HepG2 (cell line): ENCODE results near the gene POU2AF3. TPM values are rescaled to one million over a fixed set of nuclear protein-coding genes. Genes with fewer than 3 reads are reported as not detected.

Source experiments
- ATF7 ChIP-seq, 2 experiments: fragments of 450-650 bp in 1 of 2; sonication (generic) in 1 of 2; formaldehyde crosslinking in 1 of 2; IDR thresholded peaks; 2 replicates each; pipeline versions ENCODE4 v1.4.0 to v1.6.1; 2016 to 2020; ENCODE audit warnings: antibody characterized with exemption in 1 of 2, mild to moderate bottlenecking in 1 of 2, missing genetic modification reagents in 1 of 2
- FOXA1 ChIP-seq, 2 experiments: fragments of 450-650 bp in 1 of 2; sonication (generic) in 1 of 2; formaldehyde crosslinking in 1 of 2; IDR thresholded peaks; 2 replicates each; pipeline versions ENCODE4 v1.4.0 to v1.6.1; 2016 to 2020; ENCODE audit warnings: missing genetic modification reagents in 1 of 2
- FOXK2 ChIP-seq: fragments of 450-650 bp; IDR thresholded peaks from 2 replicates; pipeline ENCODE4 v1.6.1; 2016
- HDAC2 ChIP-seq: sonication (generic); formaldehyde crosslinking; IDR thresholded peaks from 2 replicates; pipeline ENCODE4 v1.4.0; 2020; ENCODE audit warnings: missing genetic modification reagents
- NR2F2 ChIP-seq: IDR thresholded peaks from 2 replicates; pipeline ENCODE4 v1.6.1; 2012; ENCODE audit warnings: low read depth, inconsistent platforms, borderline replicate concordance
- ONECUT2 ChIP-seq: sonication (generic); formaldehyde crosslinking; IDR thresholded peaks from 2 replicates; pipeline ENCODE4 v1.4.0; 2020; ENCODE audit warnings: missing genetic modification reagents
- polyA plus RNA-seq, 8 experiments: library from polyadenylated mRNA; depleted of rRNA in 3 of 8; stranded (reverse) in 7 of 8; unstranded in 1 of 8; fragments of >200 nt; fragmentation: Illumina TruSeq in 4 of 8; extraction: Trizol in 4 of 8; gene quantifications; 2 replicates each; pipeline versions ENCODE4 v1.2.1 to v1.2.3, GENCODE V29; 2011 to 2016; ENCODE audit warnings: low read depth in 4 of 8, missing spikeins in 1 of 8, mixed read lengths in 1 of 8; ENCODE audit not compliant: insufficient read depth in 1 of 8
- total RNA-seq, 5 experiments: library from RNA; depleted of rRNA; stranded (reverse); fragments of >200 nt; fragmentation: Illumina TruSeq; extraction: Trizol; gene quantifications; 2 replicates each; pipeline ENCODE4 v1.2.3, GENCODE V29; 2016; ENCODE audit warnings: low read depth in 1 of 5
- TF ChIP-seq, protein P1 (sequence below): IDR thresholded peaks from 2 replicates; pipeline ENCODE4 v1.6.1; 2016; ENCODE audit warnings: low read depth, missing genetic modification reagents, missing compliant biosample characterization
- TF ChIP-seq, protein P2 (sequence below): sonication (generic); formaldehyde crosslinking; IDR thresholded peaks from 2 replicates; pipeline ENCODE4 v1.4.0; 2020; ENCODE audit warnings: mild to moderate bottlenecking, missing genetic modification reagents, borderline replicate concordance

The POU2AF3 gene
- total and polyA plus RNA-seq, 2 of the 13 experiments (the other 11 are each of a cell fraction or from before 2014, with no cell fraction given): 7.8 to 71.2 TPM

DNA sequence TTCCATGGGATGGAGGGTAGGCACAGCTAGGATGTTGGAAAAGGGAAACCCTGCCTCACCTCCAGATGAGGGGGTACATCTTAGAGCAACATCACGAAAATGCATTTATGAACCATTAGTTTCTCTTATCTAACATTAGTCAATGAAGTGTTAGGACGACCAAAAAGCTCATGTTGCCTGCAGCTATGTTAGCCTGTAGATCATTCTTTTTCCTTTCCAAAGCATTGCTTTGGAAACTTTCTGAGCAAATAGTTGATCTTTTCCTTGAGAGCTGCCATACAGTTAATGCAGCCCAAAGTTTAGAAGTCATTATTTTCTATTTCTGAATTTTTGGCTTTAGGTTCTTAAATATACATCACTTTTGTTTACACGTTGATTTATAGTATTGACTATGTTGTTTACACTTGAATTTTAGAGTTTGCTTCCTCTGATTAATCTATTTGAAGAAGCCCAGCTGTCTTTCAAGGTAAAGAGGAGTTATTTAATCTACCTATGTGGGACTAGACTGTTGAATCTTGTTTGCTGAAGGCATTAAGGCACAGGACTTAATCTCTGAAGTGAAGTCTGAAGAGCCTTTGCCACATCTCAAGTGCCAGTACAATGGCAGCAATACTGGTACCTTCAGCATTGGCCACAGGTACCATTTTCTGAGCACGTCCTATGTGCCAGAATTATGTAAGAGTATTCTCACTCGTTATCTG, 11.0 kb downstream of the POU2AF3 start (continued):
- TF ChIP-seq, protein P1, sequence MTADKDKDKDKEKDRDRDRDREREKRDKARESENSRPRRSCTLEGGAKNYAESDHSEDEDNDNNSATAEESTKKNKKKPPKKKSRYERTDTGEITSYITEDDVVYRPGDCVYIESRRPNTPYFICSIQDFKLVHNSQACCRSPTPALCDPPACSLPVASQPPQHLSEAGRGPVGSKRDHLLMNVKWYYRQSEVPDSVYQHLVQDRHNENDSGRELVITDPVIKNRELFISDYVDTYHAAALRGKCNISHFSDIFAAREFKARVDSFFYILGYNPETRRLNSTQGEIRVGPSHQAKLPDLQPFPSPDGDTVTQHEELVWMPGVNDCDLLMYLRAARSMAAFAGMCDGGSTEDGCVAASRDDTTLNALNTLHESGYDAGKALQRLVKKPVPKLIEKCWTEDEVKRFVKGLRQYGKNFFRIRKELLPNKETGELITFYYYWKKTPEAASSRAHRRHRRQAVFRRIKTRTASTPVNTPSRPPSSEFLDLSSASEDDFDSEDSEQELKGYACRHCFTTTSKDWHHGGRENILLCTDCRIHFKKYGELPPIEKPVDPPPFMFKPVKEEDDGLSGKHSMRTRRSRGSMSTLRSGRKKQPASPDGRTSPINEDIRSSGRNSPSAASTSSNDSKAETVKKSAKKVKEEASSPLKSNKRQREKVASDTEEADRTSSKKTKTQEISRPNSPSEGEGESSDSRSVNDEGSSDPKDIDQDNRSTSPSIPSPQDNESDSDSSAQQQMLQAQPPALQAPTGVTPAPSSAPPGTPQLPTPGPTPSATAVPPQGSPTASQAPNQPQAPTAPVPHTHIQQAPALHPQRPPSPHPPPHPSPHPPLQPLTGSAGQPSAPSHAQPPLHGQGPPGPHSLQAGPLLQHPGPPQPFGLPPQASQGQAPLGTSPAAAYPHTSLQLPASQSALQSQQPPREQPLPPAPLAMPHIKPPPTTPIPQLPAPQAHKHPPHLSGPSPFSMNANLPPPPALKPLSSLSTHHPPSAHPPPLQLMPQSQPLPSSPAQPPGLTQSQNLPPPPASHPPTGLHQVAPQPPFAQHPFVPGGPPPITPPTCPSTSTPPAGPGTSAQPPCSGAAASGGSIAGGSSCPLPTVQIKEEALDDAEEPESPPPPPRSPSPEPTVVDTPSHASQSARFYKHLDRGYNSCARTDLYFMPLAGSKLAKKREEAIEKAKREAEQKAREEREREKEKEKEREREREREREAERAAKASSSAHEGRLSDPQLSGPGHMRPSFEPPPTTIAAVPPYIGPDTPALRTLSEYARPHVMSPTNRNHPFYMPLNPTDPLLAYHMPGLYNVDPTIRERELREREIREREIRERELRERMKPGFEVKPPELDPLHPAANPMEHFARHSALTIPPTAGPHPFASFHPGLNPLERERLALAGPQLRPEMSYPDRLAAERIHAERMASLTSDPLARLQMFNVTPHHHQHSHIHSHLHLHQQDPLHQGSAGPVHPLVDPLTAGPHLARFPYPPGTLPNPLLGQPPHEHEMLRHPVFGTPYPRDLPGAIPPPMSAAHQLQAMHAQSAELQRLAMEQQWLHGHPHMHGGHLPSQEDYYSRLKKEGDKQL (CRISPR knock-in tag): peak; percentile 71; the same call in 1 of the 2 replicates
- TF ChIP-seq FOXA1 (IDR thresholded peaks at IDR 0.05) (0 out of 2 replicates have a peak, but pooled peaks have one; percentile 19), FOXA1 (CRISPR knock-in tag; IDR thresholded peaks at IDR 0.05) (peak; percentile 45; the same call in 1 of the 2 replicates), HDAC2 (CRISPR knock-in tag) (peak; percentile 27; the same call in 1 of the 2 replicates), NR2F2 (0 out of 2 replicates have a peak, but pooled peaks have one; percentile 38), ONECUT2 (CRISPR knock-in tag) (peak; percentile 62), FOXK2 (no peak), ATF7 (IDR thresholded peaks at IDR 0.05) (no peak), ATF7 (CRISPR knock-in tag; IDR thresholded peaks at IDR 0.05) (no peak)
- TF ChIP-seq, protein P2, sequence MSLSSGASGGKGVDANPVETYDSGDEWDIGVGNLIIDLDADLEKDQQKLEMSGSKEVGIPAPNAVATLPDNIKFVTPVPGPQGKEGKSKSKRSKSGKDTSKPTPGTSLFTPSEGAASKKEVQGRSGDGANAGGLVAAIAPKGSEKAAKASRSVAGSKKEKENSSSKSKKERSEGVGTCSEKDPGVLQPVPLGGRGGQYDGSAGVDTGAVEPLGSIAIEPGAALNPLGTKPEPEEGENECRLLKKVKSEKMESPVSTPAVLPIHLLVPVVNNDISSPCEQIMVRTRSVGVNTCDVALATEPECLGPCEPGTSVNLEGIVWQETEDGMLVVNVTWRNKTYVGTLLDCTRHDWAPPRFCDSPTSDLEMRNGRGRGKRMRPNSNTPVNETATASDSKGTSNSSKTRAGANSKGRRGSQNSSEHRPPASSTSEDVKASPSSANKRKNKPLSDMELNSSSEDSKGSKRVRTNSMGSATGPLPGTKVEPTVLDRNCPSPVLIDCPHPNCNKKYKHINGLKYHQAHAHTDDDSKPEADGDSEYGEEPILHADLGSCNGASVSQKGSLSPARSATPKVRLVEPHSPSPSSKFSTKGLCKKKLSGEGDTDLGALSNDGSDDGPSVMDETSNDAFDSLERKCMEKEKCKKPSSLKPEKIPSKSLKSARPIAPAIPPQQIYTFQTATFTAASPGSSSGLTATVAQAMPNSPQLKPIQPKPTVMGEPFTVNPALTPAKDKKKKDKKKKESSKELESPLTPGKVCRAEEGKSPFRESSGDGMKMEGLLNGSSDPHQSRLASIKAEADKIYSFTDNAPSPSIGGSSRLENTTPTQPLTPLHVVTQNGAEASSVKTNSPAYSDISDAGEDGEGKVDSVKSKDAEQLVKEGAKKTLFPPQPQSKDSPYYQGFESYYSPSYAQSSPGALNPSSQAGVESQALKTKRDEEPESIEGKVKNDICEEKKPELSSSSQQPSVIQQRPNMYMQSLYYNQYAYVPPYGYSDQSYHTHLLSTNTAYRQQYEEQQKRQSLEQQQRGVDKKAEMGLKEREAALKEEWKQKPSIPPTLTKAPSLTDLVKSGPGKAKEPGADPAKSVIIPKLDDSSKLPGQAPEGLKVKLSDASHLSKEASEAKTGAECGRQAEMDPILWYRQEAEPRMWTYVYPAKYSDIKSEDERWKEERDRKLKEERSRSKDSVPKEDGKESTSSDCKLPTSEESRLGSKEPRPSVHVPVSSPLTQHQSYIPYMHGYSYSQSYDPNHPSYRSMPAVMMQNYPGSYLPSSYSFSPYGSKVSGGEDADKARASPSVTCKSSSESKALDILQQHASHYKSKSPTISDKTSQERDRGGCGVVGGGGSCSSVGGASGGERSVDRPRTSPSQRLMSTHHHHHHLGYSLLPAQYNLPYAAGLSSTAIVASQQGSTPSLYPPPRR (CRISPR knock-in tag): peak; percentile 81
